Measurements from ENCODE around the gene SPAG7.

The SPAG7 gene

DNA sequence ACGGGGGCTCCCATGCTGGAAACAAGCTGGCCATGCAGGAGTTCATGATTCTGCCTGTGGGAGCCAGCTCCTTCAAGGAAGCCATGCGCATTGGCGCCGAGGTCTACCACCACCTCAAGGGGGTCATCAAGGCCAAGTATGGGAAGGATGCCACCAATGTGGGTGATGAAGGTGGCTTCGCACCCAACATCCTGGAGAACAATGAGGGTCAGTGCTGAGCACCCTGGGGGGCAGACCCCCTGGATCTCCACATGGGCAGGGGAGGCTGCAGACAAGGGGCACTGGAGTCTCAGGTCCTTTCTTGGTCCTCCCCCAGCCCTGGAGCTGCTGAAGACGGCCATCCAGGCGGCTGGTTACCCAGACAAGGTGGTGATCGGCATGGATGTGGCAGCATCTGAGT lies 12.5 kb downstream of the SPAG7 start:
- in situ Hi-C loops (cut with HindIII; ENCODE audit: low pct_ligation_motif_present, low pct_unique_long_range_greater_than_20kb, low sequenced_read_pairs), result no loop called here
- no peak for DNase-seq

DNA sequence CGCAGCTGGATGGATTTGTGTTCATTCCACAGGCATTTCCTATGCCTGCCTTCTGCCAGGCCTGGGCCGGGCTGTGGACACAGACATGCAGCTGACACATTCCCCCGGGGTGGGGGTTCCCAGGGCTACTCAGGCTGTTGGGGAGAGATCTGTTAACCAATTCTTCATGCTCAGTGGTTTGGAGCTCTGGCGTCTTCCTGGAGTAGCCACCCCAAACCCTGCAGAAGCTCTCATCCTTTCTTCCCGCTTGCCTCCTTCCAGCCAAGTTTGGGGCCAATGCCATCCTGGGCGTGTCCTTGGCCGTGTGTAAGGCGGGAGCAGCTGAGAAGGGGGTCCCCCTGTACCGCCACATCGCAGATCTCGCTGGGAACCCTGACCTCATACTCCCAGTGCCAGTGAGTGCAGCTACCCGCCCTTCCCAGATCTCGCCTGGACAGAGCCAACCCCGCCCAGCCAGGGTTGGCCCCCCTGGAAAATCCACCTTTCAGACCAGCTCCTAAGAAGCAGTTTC lies 14.1 kb downstream of the SPAG7 start:
- peak; percentile 96 for DNase-seq
- in situ Hi-C loops (cut with HindIII; ENCODE audit: low pct_ligation_motif_present, low pct_unique_long_range_greater_than_20kb, low sequenced_read_pairs), result no loop called here

DNA sequence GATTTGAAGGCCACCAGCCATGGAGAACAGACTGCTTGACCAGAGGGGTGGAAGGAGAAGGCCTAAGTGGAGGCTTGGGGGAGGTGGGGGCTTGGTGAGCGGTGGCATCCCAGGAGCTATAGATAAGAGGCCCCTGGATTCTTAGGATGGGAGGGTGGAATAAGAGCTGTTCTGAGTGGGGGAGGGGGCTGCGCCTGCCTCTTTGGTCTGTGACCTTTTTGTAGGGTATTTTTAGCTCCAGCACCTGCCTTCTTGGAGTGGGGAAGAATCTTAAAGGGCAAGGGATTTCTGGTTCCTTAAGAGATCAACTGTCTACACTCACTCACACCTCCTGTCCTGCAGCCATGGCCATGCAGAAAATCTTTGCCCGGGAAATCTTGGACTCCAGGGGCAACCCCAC lies 16.1 kb downstream of the SPAG7 start:
- DNase-seq, result no peak

DNA sequence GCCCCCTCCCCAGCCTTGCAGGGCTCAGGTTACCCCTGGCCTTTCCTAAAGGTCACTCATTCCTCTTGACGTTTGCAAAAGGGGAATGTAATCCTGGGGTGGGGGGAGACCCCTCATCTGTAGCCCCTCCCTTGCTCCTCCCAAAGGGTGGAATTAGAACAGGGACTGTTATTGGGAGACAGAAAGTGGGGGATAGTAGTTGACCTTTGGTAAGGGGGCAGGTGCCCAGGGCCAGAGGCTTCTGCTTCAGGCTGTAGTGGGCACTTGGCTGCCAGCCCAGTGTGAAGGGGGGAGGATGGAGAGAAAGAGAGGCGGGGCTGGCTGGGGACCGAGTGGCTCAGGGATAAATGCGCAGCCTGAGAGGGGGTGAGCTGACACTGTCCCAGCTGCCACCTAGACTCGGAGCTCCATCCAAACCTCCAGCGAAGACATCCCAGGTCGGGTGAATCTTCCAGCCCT lies 16.8 kb downstream of the SPAG7 start, which contains the start of gene ENO3:
TSS of gene ENO3 (plus strand) at position 374 of the 459 bp plus-strand sequence. CDS start 711 bp downstream, outside the sequence.
- in situ Hi-C loops (cut with HindIII; ENCODE audit: low pct_ligation_motif_present, low pct_unique_long_range_greater_than_20kb, low sequenced_read_pairs), result no loop called here

More for the DNA sequence above, 16.1 kb downstream of the SPAG7 start:
- in situ Hi-C loops (cut with HindIII; ENCODE audit: low pct_ligation_motif_present, low pct_unique_long_range_greater_than_20kb, low sequenced_read_pairs), result no loop called here

DNA sequence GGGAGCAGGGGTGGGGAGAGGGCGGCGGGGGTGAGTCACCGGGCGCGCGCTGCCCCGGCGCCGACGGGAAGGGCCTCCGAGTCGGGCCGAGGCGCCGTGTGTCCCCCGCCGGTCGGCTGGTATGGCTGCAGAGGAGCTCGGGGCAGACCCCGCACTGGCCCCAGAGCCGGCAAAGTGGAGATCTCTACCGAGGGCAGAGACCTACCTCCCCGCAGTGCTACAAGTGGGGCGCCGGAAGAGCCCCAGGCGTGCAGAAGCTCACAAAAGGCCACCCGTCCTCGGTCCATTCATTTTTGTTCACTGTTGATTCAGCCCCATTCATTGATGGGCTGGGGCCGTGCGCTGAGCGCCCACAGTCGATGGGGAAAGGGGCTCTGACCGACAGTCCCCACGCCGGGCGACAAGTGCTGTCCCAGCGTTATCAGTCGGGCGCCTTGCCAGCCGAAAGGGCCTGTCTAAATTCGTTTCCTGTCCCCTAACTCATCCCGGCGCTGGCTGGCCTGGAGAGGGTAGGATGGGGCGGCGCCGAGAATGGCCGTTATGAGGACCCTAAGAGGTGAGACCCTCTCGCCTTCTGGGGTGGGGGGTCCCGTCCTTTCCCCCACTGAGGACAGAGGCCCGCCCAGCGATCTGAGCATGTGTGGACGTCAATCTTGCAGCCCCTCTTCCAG lies 17.4 kb downstream of the SPAG7 start:
- DNase-seq, result no peak
- in situ Hi-C loops (cut with HindIII; ENCODE audit: low pct_ligation_motif_present, low pct_unique_long_range_greater_than_20kb, low sequenced_read_pairs), result no loop called here

More for the DNA sequence above, 16.8 kb downstream of the SPAG7 start, which contains the start of gene ENO3:
- no peak for DNase-seq

DNA sequence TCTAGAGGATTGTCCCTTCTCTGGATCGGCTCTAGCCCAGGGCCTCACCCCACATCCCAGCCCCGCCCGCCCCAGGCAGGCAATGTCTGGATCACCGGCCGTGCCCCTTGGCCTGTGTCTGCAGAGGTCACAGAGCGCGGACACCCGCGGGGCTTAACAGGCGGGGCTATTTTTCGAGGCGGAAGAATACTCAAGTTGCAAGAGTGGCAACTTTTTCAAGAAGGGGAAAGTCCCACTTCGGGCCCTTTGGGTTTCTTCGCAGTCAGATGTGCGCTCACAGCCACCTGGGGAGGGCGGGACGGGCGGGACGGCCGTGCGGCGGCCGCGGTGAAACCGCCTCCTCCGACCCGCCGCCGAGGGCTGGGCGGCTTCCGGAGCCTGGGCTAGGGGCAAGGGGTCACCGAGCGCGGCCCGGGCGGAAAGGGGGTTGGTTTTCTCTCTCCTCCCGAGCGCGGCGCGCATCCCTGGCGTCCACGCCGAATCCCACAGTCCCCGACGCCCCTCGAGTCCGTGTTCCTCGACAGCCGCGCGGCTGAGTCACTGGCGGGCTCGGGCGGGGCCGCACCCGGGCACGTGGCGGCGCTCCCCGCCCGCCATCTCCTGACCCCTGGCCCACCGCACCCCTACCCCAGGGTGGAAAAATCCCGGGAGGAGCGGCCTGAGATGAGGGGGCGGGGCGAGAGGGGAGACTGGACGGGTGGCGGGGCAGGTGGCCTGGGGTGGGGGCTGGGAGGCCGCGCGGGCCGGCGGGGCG lies 18.1 kb downstream of the SPAG7 start:
- peak; percentile 85 for DNase-seq
- in situ Hi-C loops (cut with HindIII; ENCODE audit: low pct_ligation_motif_present, low pct_unique_long_range_greater_than_20kb, low sequenced_read_pairs), result no loop called here

DNA sequence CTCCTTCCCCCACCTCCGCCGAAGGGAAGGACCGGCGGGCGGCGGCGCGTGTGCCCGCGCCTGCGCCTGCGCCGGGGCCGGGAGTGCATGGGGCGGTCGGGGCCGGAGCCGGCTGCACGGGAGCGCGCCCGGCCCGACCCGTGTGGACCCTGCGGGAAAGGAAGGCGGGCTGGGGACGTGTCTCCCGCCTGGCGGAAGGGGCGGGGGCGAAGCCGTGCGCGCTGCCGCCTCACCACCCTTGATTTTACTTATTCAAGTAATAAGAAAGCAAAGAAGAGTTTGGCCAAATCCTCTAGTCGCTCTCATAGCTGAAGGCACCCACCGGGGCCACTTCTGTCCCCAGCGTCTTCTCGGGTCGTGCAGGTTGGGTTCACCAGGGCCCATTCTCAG lies 18.7 kb downstream of the SPAG7 start:
- peak; percentile 93 for DNase-seq
- in situ Hi-C loops (cut with HindIII; ENCODE audit: low pct_ligation_motif_present, low pct_unique_long_range_greater_than_20kb, low sequenced_read_pairs), result no loop called here

DNA sequence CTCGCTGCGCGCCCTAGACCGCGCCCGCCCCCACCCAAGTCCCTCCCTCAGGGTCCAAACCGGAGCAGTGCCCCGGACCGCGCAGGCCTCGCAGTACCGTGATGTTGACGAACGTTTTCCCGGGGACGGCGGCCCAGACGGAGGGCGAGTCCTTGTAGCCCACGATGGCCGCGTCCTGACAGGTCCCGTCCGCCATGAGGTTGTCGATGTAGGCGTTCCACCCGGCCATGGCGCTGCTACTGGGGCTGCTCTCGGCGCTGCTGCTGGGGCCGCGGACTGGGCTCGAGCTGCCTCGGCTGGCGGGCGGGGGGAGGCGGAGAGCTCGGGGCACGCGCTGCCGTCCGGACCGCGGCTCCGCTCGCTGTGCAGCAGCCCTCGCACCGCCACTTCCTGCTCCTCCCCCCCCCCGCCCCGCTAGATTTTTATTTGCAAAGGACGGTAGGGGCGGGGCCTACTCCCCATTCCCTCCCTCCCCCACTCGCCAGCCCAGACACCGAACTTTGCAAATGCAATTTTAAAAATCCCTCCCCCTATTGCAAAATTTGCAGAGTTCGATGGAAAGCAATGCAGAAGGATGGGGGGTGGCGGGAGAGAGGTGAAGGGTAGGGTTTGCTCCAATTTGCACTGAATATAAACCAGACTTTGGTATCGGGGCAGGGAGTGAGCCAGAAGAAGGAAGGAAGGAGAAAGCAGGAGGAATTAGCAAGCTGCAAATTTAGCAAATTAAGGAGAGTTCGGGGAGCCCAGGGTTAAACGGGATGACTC lies 19.3 kb downstream of the SPAG7 start, which contains the start of gene PFN1:
TSS of gene PFN1 (minus strand) at position 365 of the 765 bp plus-strand sequence. CDS start at position 229, 136 bp downstream.
- in situ Hi-C loops (cut with HindIII; ENCODE audit: low pct_ligation_motif_present, low pct_unique_long_range_greater_than_20kb, low sequenced_read_pairs), result no loop called here
- peak; percentile 90 for DNase-seq

DNA sequence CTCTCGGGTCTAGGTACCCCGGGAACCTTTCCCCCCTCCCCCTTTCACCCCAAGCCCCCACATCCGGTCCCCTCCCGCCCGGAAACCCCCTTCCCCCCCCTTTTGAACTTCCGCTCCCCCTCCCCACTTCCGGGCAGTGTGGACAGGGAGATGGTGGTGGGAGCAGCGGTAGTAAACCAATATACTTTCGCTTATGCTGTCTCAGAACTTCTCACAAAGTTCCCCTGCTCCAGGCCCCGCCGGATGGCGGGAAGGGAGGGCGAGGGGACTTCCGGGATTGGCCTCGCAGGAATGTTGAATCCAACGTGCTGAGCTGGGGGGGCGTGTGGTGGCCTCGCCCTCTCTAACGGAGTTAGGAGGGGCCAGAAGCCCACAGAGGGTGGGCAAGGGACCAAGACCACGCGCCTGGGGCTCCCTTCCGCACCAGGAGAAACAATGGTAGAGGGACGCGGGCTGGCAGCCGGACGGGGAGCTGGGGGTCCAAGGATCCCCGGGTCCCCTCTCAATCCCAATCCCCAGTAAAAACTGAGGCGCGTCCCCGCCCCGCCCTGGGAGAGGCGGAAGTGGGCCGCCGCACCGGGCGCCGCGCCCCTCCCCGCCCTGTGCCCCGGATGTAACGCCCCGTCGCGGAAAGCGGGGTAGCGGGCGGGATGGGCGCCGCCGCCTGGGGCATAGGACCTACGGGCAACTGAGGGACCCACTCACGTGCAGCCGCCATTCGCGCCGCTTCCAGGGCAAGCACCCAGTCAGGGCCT lies 20.0 kb downstream of the SPAG7 start:
- peak; percentile 61 for DNase-seq
- in situ Hi-C loops (cut with HindIII; ENCODE audit: low pct_ligation_motif_present, low pct_unique_long_range_greater_than_20kb, low sequenced_read_pairs), result no loop called here

DNA sequence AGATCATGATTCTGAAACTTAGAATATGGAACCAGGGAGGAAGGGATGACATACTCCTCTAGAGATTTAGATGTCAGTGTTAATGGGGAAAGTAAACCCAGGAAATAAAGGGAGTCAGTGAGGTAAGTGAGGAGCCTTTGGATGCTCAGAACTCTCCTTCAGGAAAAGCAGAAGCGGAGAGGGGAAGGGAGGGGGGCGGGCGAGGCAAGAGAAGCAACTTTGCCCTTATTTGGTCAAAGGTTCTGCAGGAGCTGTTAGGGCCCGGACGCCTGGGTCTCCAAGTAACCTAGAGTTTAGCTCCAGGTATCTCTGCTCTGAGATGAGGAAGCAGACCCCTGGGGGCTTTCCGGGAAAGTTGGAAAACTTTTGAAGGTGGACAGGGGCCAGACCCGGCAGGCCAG lies 20.6 kb downstream of the SPAG7 start:
- in situ Hi-C loops (cut with HindIII; ENCODE audit: low pct_ligation_motif_present, low pct_unique_long_range_greater_than_20kb, low sequenced_read_pairs), result no loop called here
- DNase-seq, result no peak

DNA sequence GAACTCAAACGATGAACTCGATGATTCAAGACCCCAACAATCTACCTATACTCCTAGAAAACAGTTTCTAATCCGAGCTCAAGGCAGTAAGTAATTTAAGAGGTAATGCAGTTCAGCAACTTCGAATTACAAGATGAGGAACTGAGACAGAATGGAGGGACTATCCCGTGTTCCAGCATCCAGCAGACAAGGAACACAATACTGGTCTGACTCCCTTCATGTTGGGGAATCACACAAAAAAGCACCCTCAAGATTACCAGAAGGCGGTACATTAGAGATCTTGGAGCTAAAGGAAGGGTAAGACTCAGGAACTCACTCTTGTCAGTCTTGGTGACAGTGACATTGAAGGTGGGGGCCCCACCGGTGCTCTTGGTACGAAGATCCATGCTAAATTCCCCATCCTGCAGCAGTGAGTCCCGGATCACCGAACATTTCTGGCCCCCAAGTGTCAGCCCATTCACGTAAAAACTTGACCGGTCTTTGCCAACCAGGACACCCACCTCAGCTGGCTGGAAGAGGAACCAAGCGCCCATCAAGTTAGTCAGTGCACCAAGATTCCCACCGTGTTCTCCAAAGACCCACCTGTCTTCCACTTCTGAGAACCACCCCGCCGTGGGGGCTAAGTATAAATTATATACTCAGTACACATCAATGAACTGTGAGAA lies 21.2 kb downstream of the SPAG7 start:
- in situ Hi-C loops (cut with HindIII; ENCODE audit: low pct_ligation_motif_present, low pct_unique_long_range_greater_than_20kb, low sequenced_read_pairs), result no loop called here
- no peak for DNase-seq

DNA sequence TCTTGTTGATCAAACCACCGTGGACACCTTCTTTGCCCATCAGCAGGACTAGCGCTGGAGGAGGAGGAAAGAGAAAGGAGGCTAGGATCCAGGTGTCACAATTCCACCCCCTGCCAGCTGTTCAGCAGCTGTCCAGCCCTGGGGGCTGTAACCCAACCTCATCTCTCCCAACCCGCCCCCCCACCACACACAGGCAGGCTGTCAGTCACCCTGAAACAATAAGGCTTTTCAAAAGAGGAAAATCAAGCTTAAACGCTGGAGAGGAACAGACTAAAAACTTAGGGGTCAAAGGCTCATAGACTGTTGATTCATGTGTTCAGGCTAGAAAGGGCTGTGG lies 21.7 kb downstream of the SPAG7 start:
- DNase-seq, result no peak
- in situ Hi-C loops (cut with HindIII; ENCODE audit: low pct_ligation_motif_present, low pct_unique_long_range_greater_than_20kb, low sequenced_read_pairs), result no loop called here

DNA sequence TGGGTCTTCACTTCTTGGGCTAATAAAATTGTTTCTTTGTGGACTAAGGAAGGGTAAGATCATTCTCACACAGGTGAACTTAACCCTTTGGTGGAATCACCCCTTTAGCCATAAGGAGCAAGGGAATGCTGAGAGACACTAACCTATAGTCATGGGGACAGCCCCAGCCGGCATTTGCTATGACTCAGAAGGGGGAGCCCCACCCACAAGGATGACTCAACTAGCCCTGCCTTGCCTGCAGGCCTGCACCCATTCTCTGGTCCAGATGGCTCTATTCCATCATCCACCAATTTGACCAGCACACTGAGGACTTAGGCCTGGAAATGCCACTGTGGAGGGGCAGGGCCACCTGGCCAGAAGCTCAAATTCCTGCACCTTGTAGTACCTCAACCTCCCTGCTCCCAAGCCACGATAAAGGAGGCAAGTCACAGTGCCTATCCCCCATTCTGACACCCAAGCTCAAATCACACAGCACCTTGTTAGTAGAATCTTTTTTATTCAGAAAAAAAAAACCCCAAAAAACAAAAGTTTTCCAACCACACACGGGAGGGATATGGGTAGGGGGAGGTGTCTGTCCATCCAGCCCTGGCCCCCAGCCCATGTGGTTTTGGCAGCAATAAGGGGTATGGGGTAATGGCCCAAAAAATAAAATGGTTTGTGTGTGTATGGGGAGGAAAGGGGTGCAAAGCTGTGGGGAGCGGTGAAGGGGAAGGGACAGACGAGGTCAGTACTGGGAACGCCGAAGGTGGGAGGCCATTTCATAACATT lies 22.3 kb downstream of the SPAG7 start:
- peak; percentile 92 for DNase-seq
- in situ Hi-C loops (cut with HindIII; ENCODE audit: low pct_ligation_motif_present, low pct_unique_long_range_greater_than_20kb, low sequenced_read_pairs), result no loop called here

DNA sequence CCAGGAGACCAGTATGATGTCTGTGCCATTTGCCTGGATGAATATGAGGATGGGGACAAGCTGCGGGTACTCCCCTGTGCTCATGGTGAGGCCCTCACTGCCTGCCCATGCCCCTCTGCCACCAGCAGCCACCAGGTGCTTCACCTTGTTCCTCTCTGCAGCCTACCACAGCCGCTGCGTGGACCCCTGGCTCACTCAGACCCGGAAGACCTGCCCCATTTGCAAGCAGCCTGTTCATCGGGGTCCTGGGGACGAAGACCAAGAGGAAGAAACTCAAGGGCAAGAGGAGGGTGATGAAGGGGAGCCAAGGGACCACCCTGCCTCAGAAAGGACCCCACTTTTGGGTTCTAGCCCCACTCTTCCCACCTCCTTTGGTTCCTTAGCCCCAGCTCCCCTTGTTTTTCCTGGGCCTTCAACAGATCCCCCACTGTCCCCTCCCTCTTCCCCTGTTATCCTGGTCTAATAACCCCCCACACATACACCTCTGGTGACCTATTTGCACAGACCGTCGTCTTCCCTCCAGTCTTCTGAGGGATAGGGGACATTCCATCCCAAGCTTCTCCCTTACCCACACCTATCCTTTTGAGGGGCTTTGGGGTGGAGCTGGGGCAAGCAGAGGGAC lies 23.0 kb downstream of the SPAG7 start:
- in situ Hi-C loops (cut with HindIII; ENCODE audit: low pct_ligation_motif_present, low pct_unique_long_range_greater_than_20kb, low sequenced_read_pairs), result no loop called here

DNA sequence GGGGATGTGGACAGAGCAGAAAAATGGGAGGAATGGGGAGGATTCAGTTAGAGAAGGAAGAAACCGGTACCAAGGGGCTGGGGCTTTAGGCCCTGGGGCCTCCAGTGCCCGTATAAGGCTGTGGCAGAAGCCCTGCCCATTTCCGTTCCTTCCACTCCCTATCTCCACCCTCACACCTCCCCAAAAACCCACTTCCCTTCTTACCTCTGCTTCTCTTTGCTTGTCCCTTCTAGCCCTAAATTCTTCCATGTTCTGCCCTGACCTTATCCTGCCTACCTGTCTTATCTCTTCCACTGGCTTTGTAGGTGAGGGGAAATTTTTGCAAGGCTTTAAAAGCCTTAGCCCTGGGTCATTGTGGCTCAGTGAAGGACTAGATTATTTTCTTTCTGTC lies 23.5 kb downstream of the SPAG7 start:
- no peak for DNase-seq
- in situ Hi-C loops (cut with HindIII; ENCODE audit: low pct_ligation_motif_present, low pct_unique_long_range_greater_than_20kb, low sequenced_read_pairs), result no loop called here

More for the DNA sequence above, 23.0 kb downstream of the SPAG7 start:
- DNase-seq, result no peak

DNA sequence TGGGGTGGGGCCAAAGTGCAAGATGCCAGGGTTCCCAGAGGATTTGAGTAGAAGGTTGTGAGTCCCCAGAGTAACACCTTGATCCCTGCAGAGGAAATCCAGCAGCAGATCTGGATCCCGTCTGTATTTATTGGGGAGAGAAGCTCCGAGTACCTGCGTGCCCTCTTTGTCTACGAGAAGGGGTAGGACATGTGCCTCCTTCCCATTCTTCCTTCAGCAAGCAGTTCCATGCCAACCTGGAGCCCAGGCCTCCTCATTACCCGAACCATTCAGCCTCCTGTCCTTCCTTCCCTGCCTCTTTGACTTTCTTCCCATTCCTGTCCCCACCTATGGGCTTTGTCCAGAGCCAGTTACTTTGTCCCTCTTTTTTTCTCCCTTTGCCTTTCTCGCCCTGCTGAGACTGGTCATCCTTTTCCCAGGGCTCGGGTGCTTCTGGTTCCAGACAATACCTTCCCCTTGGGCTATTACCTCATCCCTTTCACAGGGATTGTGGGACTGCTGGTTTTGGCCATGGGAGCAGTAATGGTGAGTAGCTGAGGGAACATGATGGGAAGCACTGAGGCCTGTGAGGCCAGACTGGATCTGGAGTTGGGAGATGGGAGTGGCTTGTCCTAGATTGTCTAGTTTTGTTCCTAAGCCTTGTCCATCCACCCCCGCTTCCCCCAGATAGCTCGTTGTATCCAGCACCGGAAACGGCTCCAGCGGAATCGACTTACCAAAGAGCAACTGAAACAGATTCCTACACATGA lies 24.7 kb downstream of the SPAG7 start:
- in situ Hi-C loops (cut with HindIII; ENCODE audit: low pct_ligation_motif_present, low pct_unique_long_range_greater_than_20kb, low sequenced_read_pairs), result no loop called here
- no peak for DNase-seq
